HCT116 (cell line): ENCODE measurements around the gene C12orf43. TPM values are rescaled to one million over a fixed set of nuclear protein-coding genes. Genes with fewer than 3 reads are reported as not detected.
A peak's percentile ranks its signal among the peaks of the same experiment; 100 is the strongest.

ENCODE experiments used
- ATAC-seq: fragments of 200-7000 bp; cut with Tn5 transposase; 2 replicates; pipeline ENCODE4 v1.9.1; 2020; ENCODE audit warnings: mild to moderate bottlenecking, moderate library complexity
- Bru-seq: library from RNA; stranded (reverse); fragments of 400-500 nt; gene quantifications from one replicate; lab custom pipeline; 2021; lab: Mats Ljungman, UMichigan
- BruChase-seq, 2 experiments: library from RNA; stranded (reverse); fragments of 400-500 nt; gene quantifications; one replicate each; lab custom pipeline; 2021; lab: Mats Ljungman, UMichigan
- BruUV-seq: library from RNA; stranded (reverse); fragments of 400-500 nt; replicated peaks from 2 replicates; lab custom pipeline; 2021; lab: Mats Ljungman, UMichigan
- CTCF ChIA-PET: fragments of 300-600 bp; sonication (Branson Sonifier 250); formaldehyde crosslinking; loops from one replicate; lab custom pipeline; 2021; ENCODE audit warnings: antibody characterized with exemption; lab: Charles Lee
- POLR2A ChIA-PET: fragments of 300-600, 350-600 bp; sonication (Branson Sonifier 250); formaldehyde crosslinking; loops from one replicate; lab custom pipeline; 2021; ENCODE audit warnings: antibody characterized with exemption; lab: Charles Lee
- RAD21 ChIA-PET, 2 experiments: fragments of 300-600 bp; sonication (Branson Sonifier 250); formaldehyde crosslinking; loops; one replicate each; lab custom pipeline; 2023; ENCODE audit warnings: low total read pairs in 2 of 2; ENCODE audit not compliant: uncharacterized antibody in 2 of 2, unreplicated experiment in 2 of 2, low non-redundant PET in 1 of 2; lab: Charles Lee
- DNase-seq: peaks from one replicate; pipeline ENCODE4 v3.0.0-alpha.2; 2010; ENCODE audit warnings: low read depth, low spot score
- H2AFZ ChIP-seq: fragments of 200-600 bp; shearing (Covaris generic), sonication (generic); 2 replicates; pipeline ENCODE4 v1.6.1; 2017; ENCODE audit warnings: low read depth, mixed run types, mixed read lengths, antibody characterized with exemption, low read length; ENCODE audit not compliant: poor library complexity, severe bottlenecking
- H3K27ac ChIP-seq: 2 replicates; pipeline ENCODE4 v1.5.1; 2012; ENCODE audit warnings: low read depth, low read length
- H3K27me3 ChIP-seq: fragments of 200-600 bp; sonication (generic); 2 replicates; pipeline ENCODE4 v1.6.1; 2016; ENCODE audit warnings: mixed run types, low read length, mixed read lengths; ENCODE audit not compliant: insufficient read depth
- H3K36me3 ChIP-seq, 2 experiments: fragments of 200-500 bp in 1 of 2; fragments of 200-600 bp in 1 of 2; sonication (Bioruptor generic) in 1 of 2; sonication (generic) in 1 of 2; 2 replicates each; pipeline versions ENCODE4 v1.5.1 to v1.6.1; 2014 to 2016; ENCODE audit warnings: low read length in 2 of 2, inconsistent platforms in 1 of 2, mixed read lengths in 1 of 2, mixed run types in 1 of 2; ENCODE audit not compliant: insufficient read depth in 2 of 2, control insufficient read depth in 1 of 2
- H3K4me1 ChIP-seq, 2 experiments: fragments of 200-600 bp in 1 of 2; sonication (generic) in 1 of 2; 2 replicates each; pipeline versions ENCODE4 v1.5.1 to v1.6.1; 2012 to 2017; ENCODE audit warnings: low read length in 2 of 2, inconsistent platforms in 1 of 2, mild to moderate bottlenecking in 1 of 2, mixed read lengths in 1 of 2, mixed run types in 1 of 2, moderate library complexity in 1 of 2; ENCODE audit not compliant: insufficient read depth in 2 of 2, control insufficient read depth in 1 of 2
- H3K4me2 ChIP-seq: fragments of 200-600 bp; sonication (generic); 2 replicates; pipeline ENCODE4 v1.6.1; 2017; ENCODE audit warnings: mixed run types, low read length, mixed read lengths
- H3K4me3 ChIP-seq, 2 experiments: fragments of 200-600 bp in 1 of 2; sonication (generic) in 1 of 2; replicated peaks in 1 of 2; 2 replicates each; pipeline ENCODE4 v1.5.1; 2011 to 2016; ENCODE audit warnings: low read length in 2 of 2, control low read depth in 1 of 2, low read depth in 1 of 2, mild to moderate bottlenecking in 1 of 2, mixed read lengths in 1 of 2, mixed run types in 1 of 2
- H3K79me2 ChIP-seq: fragments of 200-600 bp; sonication (generic); 2 replicates; pipeline ENCODE4 v1.6.1; 2017; ENCODE audit warnings: mild to moderate bottlenecking, mixed run types, low read length, moderate library complexity, mixed read lengths; ENCODE audit not compliant: insufficient read depth
- H3K9ac ChIP-seq: fragments of 200-600 bp; sonication (generic); 2 replicates; pipeline ENCODE4 v1.6.1; 2016; ENCODE audit warnings: low read length, mixed read lengths
- H3K9me2 ChIP-seq: fragments of 200-600 bp; sonication (generic), shearing (Covaris generic); 2 replicates; pipeline ENCODE4 v1.6.1; 2017; ENCODE audit warnings: mixed run types, mild to moderate bottlenecking, moderate library complexity; ENCODE audit not compliant: insufficient read depth
- H3K9me3 ChIP-seq, 2 experiments: fragments of 200-500 bp in 1 of 2; fragments of 200-600 bp in 1 of 2; sonication (Bioruptor generic) in 1 of 2; sonication (generic) in 1 of 2; 2 replicates each; pipeline ENCODE4 v1.6.1; 2014 to 2017; ENCODE audit warnings: low read length in 2 of 2, mixed read lengths in 2 of 2, inconsistent platforms in 1 of 2, low read depth in 1 of 2, mild to moderate bottlenecking in 1 of 2, mixed run types in 1 of 2, moderate library complexity in 1 of 2; ENCODE audit not compliant: control insufficient read depth in 1 of 2, insufficient read depth in 1 of 2
- H4K20me1 ChIP-seq: fragments of 200-600 bp; sonication (generic), shearing (Covaris generic); 2 replicates; pipeline ENCODE4 v1.6.1; 2017; ENCODE audit warnings: mixed run types, mild to moderate bottlenecking, moderate library complexity; ENCODE audit not compliant: insufficient read depth
- CBX3 ChIP-seq: IDR thresholded peaks from 2 replicates; pipeline ENCODE4 v1.6.1; 2012; ENCODE audit warnings: low read depth
- CEBPB ChIP-seq: IDR thresholded peaks from 2 replicates; pipeline ENCODE4 v1.6.1; 2012; ENCODE audit warnings: low read depth
- CTCF ChIP-seq, 3 experiments: fragments of 200-600 bp in 1 of 3; sonication (generic) in 1 of 3; IDR thresholded peaks in 2 of 3; conservative IDR thresholded peaks in 1 of 3; 2 replicates each; pipeline ENCODE4 v1.5.1; 2012 to 2017; ENCODE audit warnings: low read depth in 2 of 3, low read length in 2 of 3, antibody characterized with exemption in 1 of 3, borderline replicate concordance in 1 of 3, control low read depth in 1 of 3, mild to moderate bottlenecking in 1 of 3, mixed read lengths in 1 of 3, mixed run types in 1 of 3, moderate library complexity in 1 of 3; ENCODE audit not compliant: insufficient read depth in 1 of 3
- EGR1 ChIP-seq: IDR thresholded peaks from 2 replicates; pipeline ENCODE4 v1.6.1; 2012; ENCODE audit warnings: low read depth
- ELF1 ChIP-seq: IDR thresholded peaks from 2 replicates; pipeline ENCODE4 v1.6.1; 2012; ENCODE audit warnings: low read depth, borderline replicate concordance
- EZH2 ChIP-seq: fragments of 200-600 bp; sonication (generic); IDR thresholded peaks from 2 replicates; pipeline ENCODE4 v1.6.1; 2017; ENCODE audit warnings: antibody characterized with exemption, mixed run types
- EZH2phosphoT487 ChIP-seq: fragments of 200-600 bp; IDR thresholded peaks from 2 replicates; pipeline ENCODE4 v1.6.1; 2018; ENCODE audit warnings: antibody characterized with exemption, borderline replicate concordance
- FOSL1 ChIP-seq: IDR thresholded peaks from 2 replicates; pipeline ENCODE4 v1.6.1; 2012; ENCODE audit warnings: low read depth
- JUND ChIP-seq: IDR thresholded peaks from 2 replicates; pipeline ENCODE4 v1.6.1; 2012
- MAX ChIP-seq: IDR thresholded peaks from 2 replicates; pipeline ENCODE4 v1.6.1; 2012
- POLR2A ChIP-seq: IDR thresholded peaks from 2 replicates; pipeline ENCODE4 v1.7.0; 2011; ENCODE audit warnings: borderline replicate concordance; ENCODE audit not compliant: insufficient read depth, insufficient read length; ENCODE audit errors: extremely low read depth
- POLR2AphosphoS5 ChIP-seq: IDR thresholded peaks from 2 replicates; pipeline ENCODE4 v1.6.1; 2011; ENCODE audit warnings: mild to moderate bottlenecking, low read depth, low read length, moderate library complexity
- RAD21 ChIP-seq: IDR thresholded peaks from 2 replicates; pipeline ENCODE4 v1.6.1; 2012; ENCODE audit warnings: low read depth, mild to moderate bottlenecking
- SIN3A ChIP-seq: IDR thresholded peaks from 2 replicates; pipeline ENCODE4 v1.6.1; 2012; ENCODE audit warnings: low read depth
- SP1 ChIP-seq: IDR thresholded peaks from 2 replicates; pipeline ENCODE4 v1.6.1; 2012; ENCODE audit warnings: low read depth
- SRF ChIP-seq: IDR thresholded peaks from 2 replicates; pipeline ENCODE4 v1.6.1; 2012; ENCODE audit warnings: low read depth
- TCF7L2 ChIP-seq: IDR thresholded peaks from 2 replicates; pipeline ENCODE4 v1.7.0; 2011; ENCODE audit warnings: borderline replicate concordance, inconsistent platforms; ENCODE audit not compliant: insufficient read depth, insufficient read length; ENCODE audit errors: extremely low read depth
- YY1 ChIP-seq: IDR thresholded peaks from 2 replicates; pipeline ENCODE4 v1.6.1; 2011; ENCODE audit warnings: low read length, low read depth, moderate library complexity, mild to moderate bottlenecking; ENCODE audit not compliant: insufficient replicate concordance; ENCODE audit errors: extremely low read depth
- ZNF274 ChIP-seq: fragments of 200-500 bp; sonication (Bioruptor generic); IDR thresholded peaks from 2 replicates; pipeline ENCODE4 v1.6.1; 2014; ENCODE audit warnings: mild to moderate bottlenecking, low read depth, low read length, inconsistent platforms
- intact Hi-C: fragments of 100-400 bp; cut with micrococcal nuclease; formaldehyde crosslinking; loops from 2 replicates; pipeline ENCODE4 v1.10.0; 2022
- long read RNA-seq: library from polyadenylated mRNA; unstranded; transcript quantifications from one replicate; pipeline ENCODE4 v2.0.0, GENCODE V29; 2021; ENCODE audit not compliant: unreplicated experiment
- polyA plus RNA-seq: library from polyadenylated mRNA; unstranded; fragments of >200 nt; gene quantifications from 2 replicates; pipeline ENCODE4 v1.2.1, GENCODE V29; 2012; ENCODE audit warnings: missing spikeins
- total RNA-seq: library from RNA; stranded (reverse); gene quantifications from one replicate; pipeline ENCODE4 v1.2.1, GENCODE V29; 2021; ENCODE audit not compliant: unreplicated experiment
- TF ChIP-seq, protein P1 (sequence below): IDR thresholded peaks from 2 replicates; pipeline ENCODE4 v1.6.1; 2011; ENCODE audit warnings: mild to moderate bottlenecking, low read length, moderate library complexity; ENCODE audit not compliant: insufficient replicate concordance; ENCODE audit errors: extremely low read depth
- TF ChIP-seq, protein P2 (sequence below): IDR thresholded peaks from 2 replicates; pipeline ENCODE4 v1.6.1; 2012

C12orf43 gene
- 16.2 TPM for total RNA-seq
- polyA plus RNA-seq: 9.7 and 10.8 TPM in 2 replicates
- percentile 69 among the genes with signal in this experiment for Bru-seq, nascent RNA
- BruChase-seq, experiment 1, labeled RNA remaining after a 6-hour chase: percentile 65 among the genes with signal in this experiment
- BruChase-seq, experiment 2, labeled RNA remaining after a 2-hour chase: percentile 67 among the genes with signal in this experiment
- long read RNA-seq, full-length matches to known transcripts: 6 of 27 reads
- long read RNA-seq, partial matches to known transcripts: 1 of 27 reads
- long read RNA-seq, other reads (novel, unspliced or antisense): 20 of 27 reads

DNA sequence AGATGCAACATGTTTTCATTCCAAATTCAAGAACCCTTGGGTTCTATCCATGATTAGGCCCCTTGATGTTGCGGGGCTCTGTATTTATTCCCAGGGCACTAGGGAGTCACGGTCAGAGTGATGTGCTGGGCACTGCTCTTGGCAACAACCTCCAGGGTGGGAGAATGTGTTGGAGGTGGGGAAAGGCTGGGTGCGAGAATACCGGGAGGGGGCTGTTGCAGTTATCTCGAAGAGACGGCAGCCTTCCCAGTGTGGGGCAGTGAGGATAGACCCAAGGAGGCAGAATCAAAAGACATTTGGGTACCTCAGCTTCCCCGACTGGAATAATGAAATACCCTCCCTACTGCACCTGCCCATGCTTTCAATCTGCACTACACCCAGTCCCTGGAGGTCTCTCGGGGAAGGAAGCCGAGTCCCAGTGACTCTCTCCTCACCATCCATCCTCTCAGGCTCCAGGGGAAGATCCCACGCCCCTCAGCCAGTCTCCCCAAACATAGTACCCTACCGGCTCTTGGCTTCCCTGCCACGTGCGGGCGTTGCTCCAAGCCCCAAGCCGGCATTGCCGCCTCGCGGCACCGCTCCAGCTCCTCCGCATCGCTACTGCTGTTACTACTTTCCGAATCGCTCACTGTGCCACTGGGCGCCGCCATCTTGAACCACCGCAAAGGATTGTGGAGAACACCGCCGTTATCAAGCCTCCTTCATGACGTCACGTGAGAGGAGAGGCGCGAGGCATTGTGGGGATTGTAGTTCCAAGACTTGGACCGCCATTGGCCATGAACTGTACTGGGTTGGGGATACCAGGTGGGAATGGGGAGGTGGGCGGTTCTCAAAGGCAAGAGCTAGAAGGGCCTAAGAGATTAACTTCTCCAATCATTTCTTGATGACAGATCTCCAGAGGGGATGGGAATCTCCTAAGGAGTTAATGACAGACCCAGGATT, at the start of gene C12orf43:
Gene C12orf43, minus strand, starts transcription at position 663 of the 942 bp plus-strand sequence. Its CDS starts 13 bp downstream, at position 650.
- peak; percentile 84 for DNase-seq
- ChIA-PET RAD21 (no interaction called here), CTCF (interaction anchor here (1.2 kb wide), 1 partner anchor 11 kb away, joined by 4 read pairs; no protein-coding TSS in a partner anchor), POLR2A (no interaction called here)
- Histone ChIP-seq H4K20me1 (no peaks in the 10 kb centered on the region), H3K4me3 (peak within 1 kb of the TSS; percentile 92 to 98), H3K4me1 (peaks cover 5 to 7% of the 10 kb centered on the region in 2 experiments; a peak in 3 of 4 replicates), H3K27me3 (no peaks in the 10 kb centered on the region), H3K9me3 (no peaks in the 10 kb centered on the region), H3K9ac (peak within 1 kb of the TSS; percentile 85), H3K79me2 (peaks cover 16% of the 10 kb centered on the region), H3K9me2 (no peaks in the 10 kb centered on the region), H3K36me3 (no peaks in the 10 kb centered on the region; a peak in 1 of 4 replicates), H3K4me2 (peak within 1 kb of the TSS; percentile 88), H3K27ac (peak within 1 kb of the TSS; percentile 52), H2AFZ (peak within 1 kb of the TSS; percentile 94)
- peak; percentile 92 for ATAC-seq
- intact Hi-C loops: no loop called here
- TSS peak; percentile 74 for BruUV-seq
- TF ChIP-seq, protein P1, sequence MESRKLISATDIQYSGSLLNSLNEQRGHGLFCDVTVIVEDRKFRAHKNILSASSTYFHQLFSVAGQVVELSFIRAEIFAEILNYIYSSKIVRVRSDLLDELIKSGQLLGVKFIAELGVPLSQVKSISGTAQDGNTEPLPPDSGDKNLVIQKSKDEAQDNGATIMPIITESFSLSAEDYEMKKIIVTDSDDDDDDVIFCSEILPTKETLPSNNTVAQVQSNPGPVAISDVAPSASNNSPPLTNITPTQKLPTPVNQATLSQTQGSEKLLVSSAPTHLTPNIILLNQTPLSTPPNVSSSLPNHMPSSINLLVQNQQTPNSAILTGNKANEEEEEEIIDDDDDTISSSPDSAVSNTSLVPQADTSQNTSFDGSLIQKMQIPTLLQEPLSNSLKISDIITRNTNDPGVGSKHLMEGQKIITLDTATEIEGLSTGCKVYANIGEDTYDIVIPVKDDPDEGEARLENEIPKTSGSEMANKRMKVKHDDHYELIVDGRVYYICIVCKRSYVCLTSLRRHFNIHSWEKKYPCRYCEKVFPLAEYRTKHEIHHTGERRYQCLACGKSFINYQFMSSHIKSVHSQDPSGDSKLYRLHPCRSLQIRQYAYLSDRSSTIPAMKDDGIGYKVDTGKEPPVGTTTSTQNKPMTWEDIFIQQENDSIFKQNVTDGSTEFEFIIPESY: peak; percentile 83
- TF ChIP-seq EZH2 (no peak), SRF (no peak), CBX3 (peak; percentile 60), TCF7L2 (peak; percentile 36), YY1 (peak; percentile 99), EZH2phosphoT487 (no peak), RAD21 (no peak), POLR2A (peak; percentile 49), CEBPB (no peak), SP1 (peak; percentile 64), POLR2AphosphoS5 (peak; percentile 92), JUND (no peak), MAX (peak; percentile 63; the same call in 1 of the 2 replicates), EGR1 (no peak), FOSL1 (no peak), ZNF274 (no peak), SIN3A (peak; percentile 58; the same call in 1 of the 2 replicates), ELF1 (no peak), CTCF (IDR thresholded peaks at IDR 0.05 in 2 of 3, conservative IDR thresholded peaks at IDR 0.05 in 1 of 3; ENCODE audit: borderline replicate concordance in 1 of 3, insufficient read depth in 1 of 3, low read depth in 2 of 3, low read length in 2 of 3) (no peak)
- TF ChIP-seq, protein P2, sequence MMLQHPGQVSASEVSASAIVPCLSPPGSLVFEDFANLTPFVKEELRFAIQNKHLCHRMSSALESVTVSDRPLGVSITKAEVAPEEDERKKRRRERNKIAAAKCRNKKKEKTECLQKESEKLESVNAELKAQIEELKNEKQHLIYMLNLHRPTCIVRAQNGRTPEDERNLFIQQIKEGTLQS: no peak
